NCI-H1417 (cell line): Measurements from ENCODE around the gene APBA2.

Experiments used
- DNase-seq, 3 experiments: peaks; one replicate each; lab custom pipeline; 2025; lab: John Stamatoyannopoulos, UW

Gene APBA2

GRCh38 chr15:29058903-29059539, 173.2 kb downstream of the APBA2 start:
- DNase-seq = no peak

- no peak for DNase-seq
These were observed 174.3 kb downstream of the APBA2 start for GRCh38 chr15:29059871-29060640.

- no peak for DNase-seq
These were observed 176.0 kb downstream of the APBA2 start for GRCh38 chr15:29061746-29062145.

GRCh38 chr15:29062179-29062591, 176.4 kb downstream of the APBA2 start:
- peak in 1 of 3 experiments; percentile 54 for DNase-seq

GRCh38 chr15:29062626-29063025, 176.9 kb downstream of the APBA2 start:
- DNase-seq = no peak

GRCh38 chr15:29063646-29064045, 177.9 kb downstream of the APBA2 start:
- no peak for DNase-seq

- no peak for DNase-seq
These were observed 178.5 kb downstream of the APBA2 start for GRCh38 chr15:29064290-29064689.

- DNase-seq = no peak
These were observed 179.0 kb downstream of the APBA2 start for GRCh38 chr15:29064731-29065130.

- DNase-seq = no peak
These were observed 179.8 kb downstream of the APBA2 start for GRCh38 chr15:29065571-29065970.

- no peak for DNase-seq
These were observed 180.5 kb downstream of the APBA2 start for GRCh38 chr15:29066310-29066709.

GRCh38 chr15:29066838-29067237, 181.1 kb downstream of the APBA2 start:
- no peak for DNase-seq

- no peak for DNase-seq
These were observed 182.2 kb downstream of the APBA2 start for GRCh38 chr15:29067949-29068348.

GRCh38 chr15:29070471-29071231, 184.9 kb downstream of the APBA2 start:
- DNase-seq = peak; percentile 23 to 59 (median 35)

GRCh38 chr15:29071232-29071881, 185.6 kb downstream of the APBA2 start:
- DNase-seq = peak in 2 of 3 experiments; percentile 53 to 82

GRCh38 chr15:29071882-29072273, 186.1 kb downstream of the APBA2 start:
- DNase-seq = peak in 1 of 3 experiments; percentile 41

GRCh38 chr15:29072444-29072843, 186.7 kb downstream of the APBA2 start:
- DNase-seq = no peak

GRCh38 chr15:29074045-29074444, 188.3 kb downstream of the APBA2 start:
- DNase-seq = peak in 1 of 3 experiments; percentile 32

- no peak for DNase-seq
These were observed 192.8 kb downstream of the APBA2 start for GRCh38 chr15:29078541-29078940.

GRCh38 chr15:29079479-29079878, 193.7 kb downstream of the APBA2 start:
- no peak for DNase-seq

GRCh38 chr15:29081781-29082180, 196.0 kb downstream of the APBA2 start:
- no peak for DNase-seq

GRCh38 chr15:29083161-29083560, 197.4 kb downstream of the APBA2 start:
- DNase-seq = no peak

GRCh38 chr15:29083858-29084257, 198.1 kb downstream of the APBA2 start:
- DNase-seq = no peak
